ENCODE results near the gene JAKMIP1.
"Not testable (repeated sequence)": the region's sequence is repeated elsewhere in the genome, so short reads cannot be mapped to it uniquely, and the experiment has no call there.

Gene JAKMIP1

GRCh38 chr4:6002492-6002833 lies 197.9 kb downstream of the JAKMIP1 start:
- no peak overlapping the region for H3K27ac ChIP-seq
- no peak for DNase-seq (ENCODE audit: low read depth, low spot score)

DNA sequence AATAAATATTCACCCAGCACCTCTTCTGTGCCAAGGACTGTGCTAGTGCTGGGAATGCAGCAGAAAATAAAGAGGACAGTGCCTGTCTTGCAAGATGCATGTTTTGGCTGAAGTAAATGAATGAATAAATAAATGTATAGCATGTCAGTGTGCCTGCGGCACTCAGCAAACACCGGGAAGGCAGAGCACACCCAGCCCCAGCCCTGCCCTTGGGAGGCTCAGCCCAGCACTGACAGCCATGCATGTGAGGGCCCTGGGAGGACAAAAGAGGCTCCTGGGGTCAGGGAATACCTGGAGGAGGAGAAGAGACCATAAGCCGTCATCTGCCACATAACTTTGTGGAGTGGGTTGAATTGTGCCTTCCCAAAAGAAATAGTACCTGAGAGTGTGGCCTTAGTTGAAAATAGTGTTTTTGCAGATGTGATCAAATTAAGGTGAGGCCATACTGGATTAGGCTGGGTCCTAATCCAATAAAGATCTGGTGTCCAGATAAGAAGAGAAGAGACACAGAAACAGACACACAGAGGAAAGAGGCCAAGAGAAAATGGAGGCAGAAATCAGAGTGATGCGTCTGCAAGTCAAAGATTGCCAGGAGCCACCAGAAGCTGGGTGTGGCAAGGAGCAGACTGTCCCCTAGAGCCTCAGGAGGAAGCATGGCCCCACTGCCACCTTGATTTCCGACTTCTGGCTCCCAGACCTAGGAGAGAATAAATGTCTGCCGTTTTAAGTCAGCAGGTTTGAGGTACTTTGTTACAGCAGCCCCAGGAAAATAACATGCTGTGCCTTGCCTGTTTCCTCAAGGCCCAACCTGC lies 198.5 kb downstream of the JAKMIP1 start:
- H3K27ac ChIP-seq = no peak overlapping the region
- no peak for DNase-seq (ENCODE audit: low read depth, low spot score)

DNA sequence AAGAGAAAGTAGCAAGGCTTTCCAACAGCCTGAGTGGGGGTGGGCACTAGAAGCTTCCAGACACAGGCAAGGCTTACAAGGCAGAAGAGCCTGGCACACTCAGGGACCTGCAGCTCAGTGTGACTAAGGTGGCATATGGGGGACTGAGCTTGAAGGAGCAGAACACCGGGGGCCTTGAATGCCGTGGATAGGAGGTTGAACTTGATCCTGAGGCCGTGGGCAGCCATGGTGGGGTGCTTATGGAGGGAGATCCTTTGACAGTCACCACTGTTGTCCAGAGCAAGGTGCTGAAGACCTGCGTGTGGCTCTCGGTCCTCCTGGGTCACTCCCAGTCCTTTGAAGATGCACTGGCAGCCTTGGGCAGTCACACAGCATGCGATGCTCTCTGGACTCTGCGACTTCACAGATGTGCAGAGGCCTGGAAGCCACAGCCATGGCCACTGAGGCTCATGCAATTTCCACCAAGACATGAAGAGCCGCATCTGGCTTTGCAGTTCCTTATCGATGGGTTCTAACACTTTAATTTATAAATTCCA lies 200.5 kb downstream of the JAKMIP1 start:
- DNase-seq (ENCODE audit: low read depth, low spot score) = no peak
- no peak overlapping the region for H3K27ac ChIP-seq

- H3K27ac ChIP-seq = no peak overlapping the region
- DNase-seq (ENCODE audit: low read depth, low spot score) = no peak
Observed at GRCh38 chr4:5999356-5999755, 201.0 kb downstream of the JAKMIP1 start.

GRCh38 chr4:5998333-5998936 lies 201.9 kb downstream of the JAKMIP1 start:
- DNase-seq (ENCODE audit: low read depth, low spot score) = no peak
- no peak overlapping the region for H3K27ac ChIP-seq

DNA sequence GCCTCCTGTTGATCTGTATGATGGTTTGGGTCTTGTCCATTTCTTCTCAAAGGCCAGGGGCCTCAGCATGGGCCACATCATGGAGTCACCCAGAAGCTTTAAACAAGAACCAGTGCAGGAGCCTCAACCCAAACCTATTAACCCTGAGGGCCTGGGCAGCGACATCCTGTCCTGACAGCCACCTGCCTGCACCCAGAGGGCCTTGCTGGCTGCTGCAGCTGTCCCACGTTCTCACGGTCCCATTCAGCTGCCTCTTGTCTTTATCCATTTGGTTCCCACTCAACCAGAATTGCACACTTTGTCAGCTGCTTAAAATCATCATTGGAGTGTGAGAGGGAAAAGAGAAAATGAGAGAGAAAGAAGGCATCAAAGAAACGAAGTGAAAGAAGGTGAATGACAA lies 203.7 kb downstream of the JAKMIP1 start:
- no peak for DNase-seq (ENCODE audit: low read depth, low spot score)

DNA sequence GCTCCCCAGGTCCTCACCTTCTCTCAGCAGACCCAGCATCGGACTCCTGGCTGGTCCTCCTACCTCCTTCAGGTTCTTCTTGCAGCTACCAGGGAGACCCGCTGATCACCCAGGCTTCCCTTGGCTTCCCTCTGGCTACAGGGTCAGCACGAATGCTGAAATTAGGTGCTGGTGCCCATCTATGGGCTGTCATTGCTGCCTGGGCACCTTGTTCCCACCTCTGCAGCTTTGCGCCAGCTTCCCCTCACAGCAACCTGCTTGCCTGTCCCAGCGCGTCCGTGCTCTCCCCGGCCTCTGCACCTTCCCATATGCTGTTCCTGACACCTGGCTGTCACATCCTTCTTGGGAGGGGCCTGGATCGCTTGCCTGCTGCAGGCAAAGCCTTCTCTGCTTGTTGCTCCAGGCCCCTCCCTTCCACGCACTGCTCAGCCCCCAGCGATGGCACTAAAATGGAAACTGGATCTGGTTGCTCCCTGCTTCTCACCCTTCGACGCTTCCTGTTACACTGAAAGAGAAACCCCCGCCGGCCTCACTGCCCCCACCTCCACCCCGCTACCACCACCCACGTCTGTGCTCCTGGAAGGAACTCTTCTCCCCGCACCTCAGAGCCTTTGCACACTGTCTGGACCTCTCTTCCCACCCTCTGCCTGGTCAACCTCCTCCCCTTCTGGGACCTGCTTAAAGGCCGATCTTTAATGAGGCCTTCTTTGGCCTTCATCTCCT lies 204.3 kb downstream of the JAKMIP1 start:
- no peak for DNase-seq (ENCODE audit: low read depth, low spot score)
- no peak overlapping the region for H3K27ac ChIP-seq

More for the DNA sequence above, 203.7 kb downstream of the JAKMIP1 start:
- no peak overlapping the region for H3K27ac ChIP-seq

GRCh38 chr4:5993876-5994811 lies 206.2 kb downstream of the JAKMIP1 start:
- no peak overlapping the region for H3K27ac ChIP-seq
- DNase-seq (ENCODE audit: low read depth, low spot score) = no peak

DNA sequence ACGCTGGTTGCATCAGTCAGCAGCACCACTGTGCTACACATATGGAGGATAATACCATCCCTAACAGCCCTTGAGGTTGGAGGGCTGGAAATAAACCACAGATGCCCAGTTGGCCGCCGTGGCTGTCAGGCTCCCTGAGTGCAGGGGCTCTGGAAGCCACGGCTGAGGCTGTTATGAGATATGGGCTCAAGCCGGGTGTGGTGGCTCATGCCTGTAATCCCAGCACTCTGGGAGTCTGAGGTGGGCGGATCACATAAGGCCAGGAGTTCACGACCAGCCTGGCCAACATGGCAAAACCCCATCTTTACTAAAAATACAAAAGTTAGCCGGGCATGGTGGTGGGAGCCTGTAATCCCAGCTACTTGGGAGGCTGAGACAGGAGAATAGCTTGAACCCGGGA lies 207.0 kb downstream of the JAKMIP1 start:
- DNase-seq (ENCODE audit: low read depth, low spot score); H3K27ac ChIP-seq: not testable (repeated sequence)

- no peak overlapping the region for H3K27ac ChIP-seq
Observed at GRCh38 chr4:5992828-5993321, 207.5 kb downstream of the JAKMIP1 start.

GRCh38 chr4:5992171-5992827 lies 208.1 kb downstream of the JAKMIP1 start:
- no peak overlapping the region for H3K27ac ChIP-seq
- no peak for DNase-seq (ENCODE audit: low read depth, low spot score)

More at GRCh38 chr4:5992828-5993321, 207.5 kb downstream of the JAKMIP1 start:
- DNase-seq (ENCODE audit: low read depth, low spot score) = no peak

DNA sequence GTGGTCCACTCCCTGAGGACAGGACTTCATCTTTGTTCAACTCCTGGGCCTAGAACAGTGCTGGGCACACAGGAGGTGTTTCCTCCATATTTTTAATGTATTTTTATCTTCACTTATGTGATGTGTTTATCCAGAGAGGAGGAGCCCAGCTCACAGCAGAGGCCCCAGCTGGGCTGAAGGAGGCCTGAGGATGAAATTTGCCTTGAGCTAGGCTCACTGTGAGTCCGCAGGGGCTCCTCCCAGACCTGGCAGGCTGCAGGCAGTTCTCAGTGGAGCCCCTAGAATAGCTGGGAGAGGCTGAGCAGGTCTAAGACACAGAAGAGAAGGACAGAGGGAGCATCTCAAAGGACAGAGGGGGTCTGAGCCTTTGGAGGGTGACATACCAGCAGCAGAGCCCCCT lies 208.9 kb downstream of the JAKMIP1 start:
- H3K27ac ChIP-seq = no peak overlapping the region
- no peak for DNase-seq (ENCODE audit: low read depth, low spot score)

DNA sequence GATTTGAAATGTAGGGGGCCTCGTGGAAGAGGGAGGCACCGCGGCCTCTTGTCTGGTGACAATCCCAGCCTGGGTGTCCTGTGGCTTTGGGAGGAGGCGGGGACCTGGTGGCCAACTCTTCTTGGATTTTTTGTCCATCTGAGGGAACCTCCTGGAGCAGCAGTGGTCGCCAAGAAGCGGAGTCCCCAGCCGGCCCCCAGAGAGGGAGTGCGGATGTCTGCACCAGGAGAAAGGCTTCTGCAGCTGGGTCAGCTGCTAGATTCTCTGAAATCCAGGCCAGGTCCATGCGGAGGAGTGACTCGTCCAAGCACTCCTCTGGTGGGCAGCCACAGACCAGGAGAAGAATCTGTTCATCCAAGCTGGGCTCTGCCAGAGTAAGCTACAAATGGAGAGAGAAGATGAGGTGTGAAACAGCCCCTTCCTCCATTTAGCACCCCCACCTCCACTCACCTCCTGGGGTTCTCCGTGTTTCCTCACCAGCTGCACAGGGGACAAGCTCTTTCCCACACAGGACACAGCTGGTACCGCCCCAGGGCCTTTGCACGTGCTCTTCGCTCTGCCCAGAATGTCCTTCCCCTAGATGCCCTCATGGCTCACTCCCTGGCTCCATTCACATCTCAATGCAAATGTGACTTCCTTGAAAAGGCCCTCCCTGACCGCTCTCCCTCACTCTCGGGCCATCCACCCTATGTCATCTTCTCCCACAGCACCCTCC lies 209.7 kb downstream of the JAKMIP1 start:
- no peak for DNase-seq (ENCODE audit: low read depth, low spot score)
- H3K27ac ChIP-seq = no peak overlapping the region

- DNase-seq (ENCODE audit: low read depth, low spot score) = no peak
- H3K27ac ChIP-seq = no peak overlapping the region
Observed at GRCh38 chr4:5989236-5990225, 210.8 kb downstream of the JAKMIP1 start.

GRCh38 chr4:5988086-5988845 lies 212.1 kb downstream of the JAKMIP1 start:
- DNase-seq (ENCODE audit: low read depth, low spot score) = no peak
- no peak overlapping the region for H3K27ac ChIP-seq

GRCh38 chr4:5984843-5985242 lies 215.5 kb downstream of the JAKMIP1 start:
- H3K27ac ChIP-seq = no peak overlapping the region

More at GRCh38 chr4:5984843-5985242, 215.5 kb downstream of the JAKMIP1 start:
- DNase-seq (ENCODE audit: low read depth, low spot score) = no peak
